ENCODE measurements around the gene OLFML2B. TPM values are rescaled to one million over a fixed set of nuclear protein-coding genes. Genes with fewer than 3 reads are reported as not detected.

OLFML2B gene
- polyA plus RNA-seq, 1 of the 3 experiments (the other 2 are of a cell fraction), result 7.3 TPM

DNA sequence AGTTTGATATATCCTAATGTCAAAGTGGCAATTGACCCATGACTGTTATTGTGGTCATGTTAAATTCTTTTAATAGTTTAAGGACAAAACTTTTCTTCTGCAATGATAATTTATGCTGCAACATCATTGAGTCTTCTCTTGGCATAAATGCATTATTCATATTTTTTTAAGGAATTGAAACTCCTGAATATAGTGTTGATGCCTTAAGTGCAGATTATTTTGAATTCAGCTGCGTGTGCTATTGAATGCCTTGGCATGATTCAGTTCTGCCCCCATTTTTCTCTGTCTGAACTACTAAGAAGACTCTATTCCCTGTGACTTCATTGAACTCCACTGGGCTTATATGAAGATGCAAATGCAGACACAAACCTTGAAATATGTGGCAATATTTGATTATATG lies 23.3 kb upstream of the OLFML2B start:
- WGBS (ENCODE audit: low lambda C conversion rate), result 30% methylated on average over 1 of the region's 1 CpG
- H3K79me2 ChIP-seq (ENCODE audit: insufficient read depth), result no peaks in the 10 kb centered on the region
- H3K4me1 ChIP-seq (ENCODE audit: control insufficient read depth in 1 of 2, insufficient read depth in 2 of 2, low read depth in 1 of 2, low read length in 1 of 2), result no peaks in the 10 kb centered on the region
- no peak for DNase-seq
- H3K9ac ChIP-seq, result no peak overlapping the region
- no peak overlapping the region for H3K4me3 ChIP-seq (ENCODE audit: low read depth in 2 of 2, low read length in 1 of 2)
- TF ChIP-seq MEF2A (IDR thresholded peaks at IDR 0.05; ENCODE audit: borderline replicate concordance, low read depth) (no peak), POLR2AphosphoS5 (IDR thresholded peaks at IDR 0.05; ENCODE audit: low read depth, low read length) (no peak)
- H2AFZ ChIP-seq (ENCODE audit: low read depth), result no peak overlapping the region
- H3K9me3 ChIP-seq, result no peaks in the 10 kb centered on the region
- H3K27me3 ChIP-seq (ENCODE audit: insufficient read depth), result no peaks in the 10 kb centered on the region
- H3K9me2 ChIP-seq, result no peaks in the 10 kb centered on the region
- H3F3A ChIP-seq (replicated peaks; ENCODE audit: insufficient read depth), result peaks cover 2% of the 10 kb centered on the region
- no peaks in the 10 kb centered on the region for H3K36me3 ChIP-seq (replicated peaks in 1 of 2; ENCODE audit: control insufficient read depth in 1 of 2, insufficient read depth in 2 of 2, low read length in 1 of 2)
- CTCF ChIA-PET, result interaction anchor here (1.0 to 3.8 kb wide), 3 partner anchors 10 to 566 kb away, joined by 3 to 20 read pairs (median 19); no protein-coding TSS in a partner anchor
- POLR2A ChIA-PET, result no interaction called here
- H3K27ac ChIP-seq (ENCODE audit: low read depth in 2 of 2, low read length in 1 of 2), result no peak overlapping the region
- no peaks in the 10 kb centered on the region for H4K20me1 ChIP-seq (ENCODE audit: insufficient read depth)
- no peak overlapping the region for H3K4me2 ChIP-seq

DNA sequence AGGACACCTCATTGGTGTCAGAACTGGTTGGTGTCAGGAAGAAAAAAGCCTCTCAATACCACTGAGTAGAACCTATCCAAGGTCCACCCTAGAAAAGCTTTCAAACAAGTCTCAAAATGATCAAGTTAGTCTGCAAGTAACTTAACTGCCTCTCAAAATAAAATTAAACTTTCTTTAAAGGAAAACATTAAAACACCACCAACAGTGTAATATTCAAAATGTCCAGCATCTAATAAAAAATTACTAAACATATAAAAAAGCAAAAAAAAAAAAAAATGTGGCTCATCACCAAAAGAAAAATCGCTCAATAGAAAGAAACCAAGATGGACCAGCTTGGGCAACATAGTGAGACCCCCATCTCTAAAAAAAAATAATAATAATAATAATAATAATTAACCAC lies 18.7 kb upstream of the OLFML2B start:
- TF ChIP-seq TEAD4 (IDR thresholded peaks at IDR 0.05; ENCODE audit: borderline replicate concordance, insufficient read depth) (no peak), EP300 (IDR thresholded peaks at IDR 0.05; ENCODE audit: borderline replicate concordance in 1 of 2, low read depth in 1 of 2, low read length in 1 of 2) (no peak), TAF1 (IDR thresholded peaks at IDR 0.05; ENCODE audit: borderline replicate concordance, low read depth, low read length) (no peak), GATA2 (CRISPR knock-in tag; IDR thresholded peaks at IDR 0.05) (no peak), POLR2AphosphoS5 (IDR thresholded peaks at IDR 0.05; ENCODE audit: low read depth, low read length) (no peak), FOXJ3 (CRISPR knock-in tag; IDR thresholded peaks at IDR 0.05) (no peak), RFX5 (IDR thresholded peaks at IDR 0.05; ENCODE audit: low read length) (no peak), SMC3 (IDR thresholded peaks at IDR 0.05; ENCODE audit: low read depth, low read length) (no peak)
- TF ChIP-seq, protein P1, sequence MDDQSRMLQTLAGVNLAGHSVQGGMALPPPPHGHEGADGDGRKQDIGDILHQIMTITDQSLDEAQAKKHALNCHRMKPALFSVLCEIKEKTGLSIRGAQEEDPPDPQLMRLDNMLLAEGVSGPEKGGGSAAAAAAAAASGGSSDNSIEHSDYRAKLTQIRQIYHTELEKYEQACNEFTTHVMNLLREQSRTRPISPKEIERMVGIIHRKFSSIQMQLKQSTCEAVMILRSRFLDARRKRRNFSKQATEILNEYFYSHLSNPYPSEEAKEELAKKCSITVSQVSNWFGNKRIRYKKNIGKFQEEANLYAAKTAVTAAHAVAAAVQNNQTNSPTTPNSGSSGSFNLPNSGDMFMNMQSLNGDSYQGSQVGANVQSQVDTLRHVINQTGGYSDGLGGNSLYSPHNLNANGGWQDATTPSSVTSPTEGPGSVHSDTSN (IDR thresholded peaks at IDR 0.05), result no peak
- TF ChIP-seq, protein P2, sequence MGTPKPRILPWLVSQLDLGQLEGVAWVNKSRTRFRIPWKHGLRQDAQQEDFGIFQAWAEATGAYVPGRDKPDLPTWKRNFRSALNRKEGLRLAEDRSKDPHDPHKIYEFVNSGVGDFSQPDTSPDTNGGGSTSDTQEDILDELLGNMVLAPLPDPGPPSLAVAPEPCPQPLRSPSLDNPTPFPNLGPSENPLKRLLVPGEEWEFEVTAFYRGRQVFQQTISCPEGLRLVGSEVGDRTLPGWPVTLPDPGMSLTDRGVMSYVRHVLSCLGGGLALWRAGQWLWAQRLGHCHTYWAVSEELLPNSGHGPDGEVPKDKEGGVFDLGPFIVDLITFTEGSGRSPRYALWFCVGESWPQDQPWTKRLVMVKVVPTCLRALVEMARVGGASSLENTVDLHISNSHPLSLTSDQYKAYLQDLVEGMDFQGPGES (IDR thresholded peaks at IDR 0.05; ENCODE audit: low read depth, low read length), result no peak
- no peaks in the 10 kb centered on the region for H3K4me1 ChIP-seq (ENCODE audit: control insufficient read depth in 1 of 2, insufficient read depth in 2 of 2, low read depth in 1 of 2, low read length in 1 of 2)
- H2AFZ ChIP-seq (ENCODE audit: low read depth), result no peak overlapping the region
- no peak overlapping the region for H3K9ac ChIP-seq
- no peaks in the 10 kb centered on the region for H3K27me3 ChIP-seq (ENCODE audit: insufficient read depth)
- H4K20me1 ChIP-seq (ENCODE audit: insufficient read depth), result no peaks in the 10 kb centered on the region
- H3K4me3 ChIP-seq (ENCODE audit: low read depth in 2 of 2, low read length in 1 of 2), result no peak overlapping the region
- 35% methylated on average over 1 of the region's 1 CpG for WGBS (ENCODE audit: low lambda C conversion rate)
- peaks cover 2% of the 10 kb centered on the region for H3F3A ChIP-seq (replicated peaks; ENCODE audit: insufficient read depth)
- no peaks in the 10 kb centered on the region for H3K36me3 ChIP-seq (replicated peaks in 1 of 2; ENCODE audit: control insufficient read depth in 1 of 2, insufficient read depth in 2 of 2, low read length in 1 of 2)
- H3K27ac ChIP-seq (ENCODE audit: low read depth in 2 of 2, low read length in 1 of 2), result no peak overlapping the region
- no peak for DNase-seq
- no peaks in the 10 kb centered on the region for H3K9me3 ChIP-seq
- H3K79me2 ChIP-seq (ENCODE audit: insufficient read depth), result no peaks in the 10 kb centered on the region
- H3K9me2 ChIP-seq, result no peaks in the 10 kb centered on the region
- ChIA-PET CTCF (interaction anchor here (0.8 to 1.2 kb wide), 2 partner anchors 20 to 250 kb away, joined by 3 to 4 read pairs; no protein-coding TSS in a partner anchor), POLR2A (no interaction called here)
- H3K4me2 ChIP-seq, result no peak overlapping the region

All from SK-N-SH (cell line).